ENCODE results near the gene ARHGDIA. TPM values are rescaled to one million over a fixed set of nuclear protein-coding genes. Genes with fewer than 3 reads are reported as not detected.

Gene ARHGDIA
- total and polyA plus RNA-seq, 2 experiments from 2014 or later = 80.7 to 295 TPM

DNA sequence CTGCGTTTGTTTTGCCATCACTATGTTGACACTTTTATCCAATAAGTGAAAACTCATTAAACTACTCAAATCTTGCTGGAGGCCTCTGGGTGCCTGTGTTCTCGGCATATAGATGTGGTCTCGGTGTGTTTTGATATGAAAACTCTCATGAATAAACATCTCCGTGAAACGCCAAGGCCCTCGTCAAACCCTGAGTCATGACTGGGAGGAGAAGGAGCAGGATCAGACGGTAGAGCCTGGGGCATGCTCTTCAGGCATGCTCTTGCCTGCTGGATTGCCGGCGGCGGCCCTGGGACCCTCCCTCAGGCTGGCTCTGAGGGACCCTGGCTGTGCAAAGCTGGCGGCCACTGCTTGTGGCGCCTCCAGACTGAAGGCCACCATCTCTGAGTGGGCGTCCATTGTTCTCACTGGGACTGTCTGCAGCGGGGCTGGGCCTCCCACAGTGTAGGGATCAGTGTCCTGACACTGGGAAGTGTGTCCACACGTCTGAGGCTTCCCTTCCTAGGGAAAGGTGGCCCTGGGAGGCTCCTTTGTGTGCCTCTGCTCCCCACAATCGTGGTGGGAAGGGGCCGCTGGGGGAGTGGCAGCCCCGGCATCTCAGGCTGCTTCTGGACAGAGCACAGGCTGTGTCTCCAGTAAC is 29.2 kb upstream of the ARHGDIA start:
- Histone ChIP-seq H3K36me3 (replicated peaks; ENCODE audit: insufficient read depth, low read depth) (no peaks in the 10 kb centered on the region), H3K4me2 (no peak overlapping the region), H3K27me3 (no peaks in the 10 kb centered on the region), H3K4me3 (no peak overlapping the region), H3K9me2 (replicated peaks; ENCODE audit: insufficient read depth) (no peaks in the 10 kb centered on the region), H3K27ac (no peak overlapping the region), H4K20me1 (ENCODE audit: insufficient read depth, poor library complexity, severe bottlenecking) (peaks cover 3% of the 10 kb centered on the region), H3K4me1 (ENCODE audit: insufficient read depth) (peaks cover 11% of the 10 kb centered on the region), H2AFZ (no peak overlapping the region), H3K9me3 (ENCODE audit: low read depth) (no peaks in the 10 kb centered on the region), H3K79me2 (no peaks in the 10 kb centered on the region)
- TF ChIP-seq EZH2 (IDR thresholded peaks at IDR 0.05; ENCODE audit: borderline replicate concordance) (no peak), EZH2phosphoT487 (IDR thresholded peaks at IDR 0.05; ENCODE audit: low read depth, severe bottlenecking, unreplicated experiment) (no peak), CTCF (IDR thresholded peaks at IDR 0.05; ENCODE audit: poor library complexity) (no peak)
- 86% methylated on average over 18 of the region's 18 CpGs for WGBS (ENCODE audit: low lambda C conversion rate, missing lambda C conversion rate)
- no peak for DNase-seq (ENCODE audit: low spot score)

- Histone ChIP-seq H3K4me3 (no peak overlapping the region), H3K9me2 (replicated peaks; ENCODE audit: insufficient read depth) (no peaks in the 10 kb centered on the region), H3K27ac (no peak overlapping the region), H3K4me2 (no peak overlapping the region), H3K27me3 (no peaks in the 10 kb centered on the region), H4K20me1 (ENCODE audit: insufficient read depth, poor library complexity, severe bottlenecking) (peaks cover 3% of the 10 kb centered on the region), H2AFZ (no peak overlapping the region), H3K4me1 (ENCODE audit: insufficient read depth) (peaks cover 11% of the 10 kb centered on the region), H3K36me3 (replicated peaks; ENCODE audit: insufficient read depth, low read depth) (no peaks in the 10 kb centered on the region), H3K9me3 (ENCODE audit: low read depth) (no peaks in the 10 kb centered on the region), H3K79me2 (no peaks in the 10 kb centered on the region)
- TF ChIP-seq EZH2 (IDR thresholded peaks at IDR 0.05; ENCODE audit: borderline replicate concordance) (no peak), CTCF (IDR thresholded peaks at IDR 0.05; ENCODE audit: poor library complexity) (no peak), EZH2phosphoT487 (IDR thresholded peaks at IDR 0.05; ENCODE audit: low read depth, severe bottlenecking, unreplicated experiment) (no peak)
- 97% methylated on average over 22 of the region's 22 CpGs for WGBS (ENCODE audit: low lambda C conversion rate, missing lambda C conversion rate)
- no peak for DNase-seq (ENCODE audit: low spot score)
Measured at GRCh38 chr17:81899514-81900166, 28.5 kb upstream of the ARHGDIA start.

GRCh38 chr17:81898885-81899284 is 27.7 kb upstream of the ARHGDIA start:
- no peaks in the 10 kb centered on the region for H3K9me2 ChIP-seq (replicated peaks; ENCODE audit: insufficient read depth)
- 94% methylated on average over 9 of the region's 9 CpGs for WGBS (ENCODE audit: low lambda C conversion rate, missing lambda C conversion rate)
- no peaks in the 10 kb centered on the region for H3K36me3 ChIP-seq (replicated peaks; ENCODE audit: insufficient read depth, low read depth)
- H4K20me1 ChIP-seq (ENCODE audit: insufficient read depth, poor library complexity, severe bottlenecking) = peaks cover 3% of the 10 kb centered on the region
- H3K27ac ChIP-seq = no peak overlapping the region
- no peak for TF ChIP-seq EZH2 (IDR thresholded peaks at IDR 0.05; ENCODE audit: borderline replicate concordance)
- TF ChIP-seq EZH2phosphoT487 (IDR thresholded peaks at IDR 0.05; ENCODE audit: low read depth, severe bottlenecking, unreplicated experiment) = no peak
- TF ChIP-seq CTCF (IDR thresholded peaks at IDR 0.05; ENCODE audit: poor library complexity) = no peak
- no peak for DNase-seq (ENCODE audit: low spot score)
- H2AFZ ChIP-seq = no peak overlapping the region
- H3K9me3 ChIP-seq (ENCODE audit: low read depth) = no peaks in the 10 kb centered on the region
- H3K79me2 ChIP-seq = no peaks in the 10 kb centered on the region
- H3K27me3 ChIP-seq = no peaks in the 10 kb centered on the region
- H3K4me2 ChIP-seq = no peak overlapping the region
- H3K4me3 ChIP-seq = no peak overlapping the region
- H3K4me1 ChIP-seq (ENCODE audit: insufficient read depth) = peaks cover 11% of the 10 kb centered on the region

Data from hepatocyte (in vitro differentiated cells).